KOPT-K1 (cell line): ENCODE measurements around the gene UMAD1.

ENCODE experiments used
- H3K27ac ChIP-seq: fragments of 200-600 bp; sonication (generic); 2 replicates; pipeline ENCODE4 v1.5.1; 2016; ENCODE audit warnings: antibody characterized with exemption, mild to moderate bottlenecking, low read depth, low read length; ENCODE audit not compliant: poor library complexity, severe bottlenecking
- H3K36me3 ChIP-seq: fragments of 200-600 bp; sonication (generic); 2 replicates; pipeline ENCODE4 v1.5.1; 2017; ENCODE audit warnings: antibody characterized with exemption, mild to moderate bottlenecking, low read length, moderate library complexity; ENCODE audit not compliant: insufficient read depth
- H3K9me3 ChIP-seq: fragments of 200-600 bp; sonication (generic); 2 replicates; pipeline ENCODE4 v1.5.1; 2017; ENCODE audit warnings: antibody characterized with exemption, low read length, mild to moderate bottlenecking; ENCODE audit not compliant: insufficient read depth, poor library complexity, severe bottlenecking

UMAD1 gene

DNA sequence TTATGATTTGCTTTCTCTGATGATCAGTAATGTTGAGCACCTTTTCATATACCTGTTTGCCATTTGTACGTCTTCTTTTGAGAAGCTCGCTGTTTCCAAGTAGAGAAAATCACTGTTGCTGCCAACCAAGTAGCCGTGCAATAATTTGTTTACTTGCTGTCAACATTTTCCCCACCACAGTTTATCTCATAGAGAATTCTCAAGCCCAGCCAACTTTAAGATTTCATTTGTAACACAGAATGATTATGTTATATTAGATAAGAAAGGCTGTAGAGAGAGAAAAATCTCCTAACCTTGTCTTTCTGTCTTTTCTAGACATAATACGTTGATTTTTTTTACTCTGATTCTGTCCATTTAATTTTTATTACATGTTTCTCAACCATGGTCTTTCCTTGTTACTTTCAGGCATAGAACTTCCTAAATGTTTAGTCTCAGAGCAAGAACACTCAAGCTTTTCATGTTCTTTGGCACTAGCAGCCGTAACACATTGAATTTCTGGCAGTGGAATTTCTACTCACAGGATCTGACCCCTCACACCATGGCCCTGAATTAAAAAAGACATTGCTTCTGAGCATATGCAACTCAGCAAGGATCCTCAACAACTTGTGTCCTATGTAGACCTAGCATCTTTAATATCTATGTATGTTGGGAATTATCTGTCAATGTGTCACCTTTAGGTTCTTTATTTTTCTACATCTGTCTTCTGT, 54.7 kb downstream of the UMAD1 start:
- no peaks in the 10 kb centered on the region for H3K9me3 ChIP-seq
- no peaks in the 10 kb centered on the region for H3K36me3 ChIP-seq
- no peak overlapping the region for H3K27ac ChIP-seq

DNA sequence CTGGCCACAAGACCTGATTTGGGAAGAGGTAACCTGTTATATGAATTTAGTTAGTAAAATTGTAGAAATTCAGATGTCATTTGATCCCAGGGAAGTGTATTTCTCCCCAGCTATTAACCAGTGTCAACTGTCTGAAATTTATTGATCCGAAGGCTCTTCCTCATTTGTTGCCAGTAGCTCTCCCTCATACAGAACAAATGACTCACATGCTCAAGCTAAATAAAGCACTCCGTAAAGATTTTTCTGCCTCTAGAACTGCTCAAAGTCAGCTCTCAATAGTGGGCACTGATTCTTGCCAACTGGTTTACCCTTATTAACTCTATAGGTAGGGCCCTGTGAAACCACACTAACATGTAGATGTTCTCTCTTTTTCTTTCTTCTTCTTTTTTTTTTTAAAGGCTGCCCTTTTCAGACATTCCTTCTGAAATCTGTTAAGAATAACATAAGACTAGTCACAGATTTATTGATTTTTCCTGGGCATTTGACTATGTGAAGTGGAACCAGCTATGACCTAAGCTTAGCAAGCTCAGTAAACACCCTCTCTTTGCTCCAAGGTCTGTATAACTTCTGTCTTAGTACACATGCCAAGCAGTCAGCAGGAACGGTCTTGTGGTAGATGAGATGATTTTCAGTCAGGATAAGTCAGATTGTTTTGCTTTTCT, 56.0 kb downstream of the UMAD1 start:
- Histone ChIP-seq H3K36me3 (no peaks in the 10 kb centered on the region), H3K27ac (no peak overlapping the region), H3K9me3 (no peaks in the 10 kb centered on the region)

GRCh38 chr7:7698930-7699329, 58.4 kb downstream of the UMAD1 start:
- no peak overlapping the region for H3K27ac ChIP-seq
- no peaks in the 10 kb centered on the region for H3K9me3 ChIP-seq
- H3K36me3 ChIP-seq: no peaks in the 10 kb centered on the region

GRCh38 chr7:7699380-7699779, 58.8 kb downstream of the UMAD1 start:
- Histone ChIP-seq H3K36me3 (no peaks in the 10 kb centered on the region), H3K9me3 (no peaks in the 10 kb centered on the region), H3K27ac (no peak overlapping the region)

GRCh38 chr7:7699970-7700369, 59.4 kb downstream of the UMAD1 start:
- Histone ChIP-seq H3K9me3 (no peaks in the 10 kb centered on the region), H3K27ac (no peak overlapping the region), H3K36me3 (no peaks in the 10 kb centered on the region)

GRCh38 chr7:7701527-7701926, 61.0 kb downstream of the UMAD1 start:
- no peak overlapping the region for H3K27ac ChIP-seq
- H3K36me3 ChIP-seq: no peaks in the 10 kb centered on the region
- no peaks in the 10 kb centered on the region for H3K9me3 ChIP-seq

- no peaks in the 10 kb centered on the region for H3K9me3 ChIP-seq
- H3K27ac ChIP-seq: no peak overlapping the region
- H3K36me3 ChIP-seq: no peaks in the 10 kb centered on the region
Observed at GRCh38 chr7:7702826-7703225, 62.3 kb downstream of the UMAD1 start.

DNA sequence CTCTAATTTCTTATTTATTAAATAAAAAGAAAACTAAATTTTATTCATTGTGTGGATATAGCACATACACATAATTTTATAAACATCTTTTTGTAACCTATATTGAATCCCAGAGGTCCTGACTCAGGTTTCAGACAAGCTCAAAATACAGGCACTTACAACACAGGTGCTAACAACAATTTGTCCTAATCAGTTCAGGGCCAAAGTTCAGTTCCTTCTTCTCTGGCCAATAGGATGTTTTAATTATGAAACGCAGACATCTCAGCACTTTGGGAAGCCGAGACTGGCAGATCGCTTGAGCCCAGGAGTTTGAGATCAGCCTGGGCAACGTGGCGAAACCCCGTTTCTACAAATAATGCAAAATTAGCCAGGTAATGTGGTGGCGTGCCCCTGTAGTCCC, 62.9 kb downstream of the UMAD1 start:
- Histone ChIP-seq H3K9me3 (no peaks in the 10 kb centered on the region), H3K36me3 (no peaks in the 10 kb centered on the region), H3K27ac (no peak overlapping the region)

- Histone ChIP-seq H3K36me3 (no peaks in the 10 kb centered on the region), H3K9me3 (no peaks in the 10 kb centered on the region), H3K27ac (no peak overlapping the region)
Observed at GRCh38 chr7:7704867-7705266, 64.3 kb downstream of the UMAD1 start.

GRCh38 chr7:7705318-7705717, 64.8 kb downstream of the UMAD1 start:
- no peaks in the 10 kb centered on the region for H3K9me3 ChIP-seq
- no peaks in the 10 kb centered on the region for H3K36me3 ChIP-seq
- no peak overlapping the region for H3K27ac ChIP-seq

GRCh38 chr7:7706101-7706511, 65.6 kb downstream of the UMAD1 start:
- H3K27ac ChIP-seq: no peak overlapping the region
- no peaks in the 10 kb centered on the region for H3K9me3 ChIP-seq
- no peaks in the 10 kb centered on the region for H3K36me3 ChIP-seq

DNA sequence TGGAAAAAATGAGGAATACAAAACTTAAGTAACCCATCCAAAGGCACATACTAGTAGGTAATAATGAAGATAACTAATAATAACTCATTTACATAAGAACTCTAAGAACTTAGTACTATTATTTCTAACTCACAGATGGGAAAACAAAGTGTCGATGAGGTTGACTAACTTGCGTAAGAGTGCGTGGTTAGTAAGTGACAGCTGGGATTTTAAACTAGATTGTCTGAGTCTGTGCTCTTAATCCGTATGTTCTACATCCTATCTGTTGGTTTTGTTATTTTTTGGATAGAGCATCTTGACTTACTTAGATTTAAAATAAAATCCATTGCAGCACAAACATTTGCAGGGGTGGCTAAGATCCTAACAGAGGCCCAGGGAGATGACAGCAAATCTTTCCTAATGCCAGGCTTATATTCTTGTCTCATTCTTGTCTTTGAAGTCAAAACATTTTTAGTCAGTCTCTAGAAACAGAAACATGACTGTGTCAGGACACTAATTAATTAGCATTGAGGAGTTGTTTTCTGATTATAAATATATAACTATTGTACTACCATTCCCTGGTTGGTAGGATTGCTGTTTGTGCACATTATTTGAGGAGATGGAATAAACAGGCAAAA, 66.1 kb downstream of the UMAD1 start:
- Histone ChIP-seq H3K27ac (no peak overlapping the region), H3K9me3 (no peaks in the 10 kb centered on the region), H3K36me3 (no peaks in the 10 kb centered on the region)

DNA sequence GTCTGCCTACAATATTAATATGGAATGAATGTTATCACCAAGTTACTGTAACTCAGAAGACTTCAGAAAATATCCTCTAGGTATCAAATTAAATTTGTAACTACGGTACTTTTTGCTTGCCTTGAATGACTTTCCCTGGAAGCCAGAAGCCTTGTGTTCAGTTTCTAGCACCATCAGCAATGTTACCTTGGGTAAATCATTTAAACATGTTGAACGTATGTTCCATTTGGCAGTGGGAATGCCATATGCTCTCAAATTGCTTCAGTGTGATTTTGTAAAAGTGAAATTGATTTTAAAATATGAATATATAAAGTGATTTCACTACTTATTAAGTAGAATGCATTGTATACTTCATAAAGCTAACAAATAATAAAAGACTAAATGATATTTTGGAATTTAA, 66.7 kb downstream of the UMAD1 start:
- Histone ChIP-seq H3K27ac (no peak overlapping the region), H3K36me3 (no peaks in the 10 kb centered on the region), H3K9me3 (no peaks in the 10 kb centered on the region)

DNA sequence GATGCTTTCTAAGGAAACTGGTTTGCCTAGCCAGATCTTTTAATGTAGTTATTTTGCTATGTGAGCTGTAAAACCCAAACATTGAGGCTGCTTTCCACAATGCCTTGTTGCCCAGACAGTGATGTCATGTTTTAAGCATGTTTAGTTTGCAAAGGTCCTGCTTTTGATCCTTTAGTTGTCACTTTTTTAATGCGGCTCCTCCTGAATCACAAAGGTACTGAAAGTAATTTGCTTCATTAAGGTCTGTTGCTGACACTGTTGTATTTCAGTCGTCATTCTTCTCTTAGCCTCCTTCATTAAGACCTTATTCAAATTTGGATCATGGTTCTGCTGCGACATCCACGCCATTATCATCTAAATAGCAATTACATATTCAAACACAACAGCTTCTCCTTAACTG, 67.3 kb downstream of the UMAD1 start:
- no peaks in the 10 kb centered on the region for H3K9me3 ChIP-seq
- no peaks in the 10 kb centered on the region for H3K36me3 ChIP-seq
- H3K27ac ChIP-seq: no peak overlapping the region

GRCh38 chr7:7709291-7709690, 68.7 kb downstream of the UMAD1 start:
- no peak overlapping the region for H3K27ac ChIP-seq
- H3K36me3 ChIP-seq: no peaks in the 10 kb centered on the region

GRCh38 chr7:7710469-7710868, 69.9 kb downstream of the UMAD1 start:
- no peaks in the 10 kb centered on the region for H3K36me3 ChIP-seq
- H3K9me3 ChIP-seq: no peaks in the 10 kb centered on the region
- H3K27ac ChIP-seq: no peak overlapping the region

More at GRCh38 chr7:7709291-7709690, 68.7 kb downstream of the UMAD1 start:
- no peaks in the 10 kb centered on the region for H3K9me3 ChIP-seq
